ENCODE results near the gene TNFRSF6B. TPM values are rescaled to one million over a fixed set of nuclear protein-coding genes. Genes with fewer than 3 reads are reported as not detected.

Gene TNFRSF6B
- total RNA-seq, 1 experiment from 2014 or later: 1.9 TPM

DNA sequence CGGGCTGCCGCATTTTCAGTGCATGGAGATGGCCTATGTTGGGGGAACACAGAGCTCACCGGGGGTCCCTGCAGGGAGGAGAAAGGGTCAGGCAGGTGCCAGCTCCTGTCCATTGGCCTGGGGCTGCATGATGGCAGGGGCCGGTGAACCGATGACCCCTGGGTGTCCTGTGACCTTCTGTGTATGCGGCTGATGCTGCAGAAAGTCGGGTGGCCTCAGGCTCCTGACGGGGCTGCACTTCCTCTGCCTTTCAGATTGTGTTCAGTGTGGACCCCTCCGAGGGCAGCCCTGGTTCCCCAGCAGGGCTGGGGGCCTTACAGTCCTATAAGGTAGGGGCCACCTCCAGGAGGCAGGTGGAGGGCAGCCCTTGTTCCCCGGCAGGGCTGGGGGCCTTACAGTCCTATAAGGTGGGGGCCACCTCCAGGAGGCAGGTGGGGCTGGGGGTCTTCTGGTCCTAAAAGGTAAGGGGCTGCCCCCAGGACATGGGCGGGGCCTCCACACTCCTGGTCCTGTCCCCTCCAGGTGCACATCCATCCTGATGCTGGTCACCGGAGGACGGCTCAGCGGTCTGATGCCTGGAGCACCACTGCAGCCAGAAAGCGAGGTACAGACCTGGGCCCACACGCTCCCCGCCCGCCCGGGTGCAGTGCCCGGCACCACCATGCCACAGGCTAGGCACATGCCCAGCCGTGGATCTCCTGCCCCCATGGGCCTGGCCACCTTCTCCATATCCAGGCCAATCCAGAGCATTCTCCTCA lies 11.0 kb upstream of the TNFRSF6B start:
- Histone ChIP-seq H3K36me3 (peaks cover 56% of the 10 kb centered on the region), H3K27me3 (replicated peaks) (no peaks in the 10 kb centered on the region), H3K9me3 (replicated peaks) (no peaks in the 10 kb centered on the region), H3K27ac (no peak overlapping the region), H3K4me1 (replicated peaks) (peaks cover 23% of the 10 kb centered on the region), H3K4me3 (no peak overlapping the region)
- DNase-seq (ENCODE audit: low read depth in 1 of 2, low spot score in 2 of 2): no peak

DNA sequence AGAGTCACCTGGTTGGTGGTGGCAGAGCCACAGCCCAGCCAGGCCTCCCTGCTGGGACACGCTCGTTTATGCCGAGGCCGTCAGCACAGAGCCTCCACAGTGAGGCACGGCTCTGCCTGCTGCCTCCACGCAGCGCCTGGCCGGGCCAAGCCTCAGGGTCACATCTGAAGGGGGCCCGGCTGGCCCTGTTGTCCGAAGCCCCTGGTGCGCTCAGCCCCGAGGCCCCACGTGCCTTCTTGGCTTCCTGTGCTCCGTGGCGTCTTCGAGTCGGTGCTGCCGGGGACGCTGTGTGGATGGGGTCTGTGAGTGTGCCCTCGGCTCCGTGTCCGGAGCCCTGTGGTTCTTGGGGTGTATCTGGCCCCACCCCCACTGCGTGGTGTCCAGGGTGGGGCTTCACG lies 10.4 kb upstream of the TNFRSF6B start:
- no peak for DNase-seq (ENCODE audit: low read depth in 1 of 2, low spot score in 2 of 2)
- H3K27ac ChIP-seq: no peak overlapping the region
- H3K4me3 ChIP-seq: no peak overlapping the region
- peaks cover 52% of the 10 kb centered on the region for H3K36me3 ChIP-seq
- H3K9me3 ChIP-seq (replicated peaks): no peaks in the 10 kb centered on the region
- H3K27me3 ChIP-seq (replicated peaks): no peaks in the 10 kb centered on the region
- H3K4me1 ChIP-seq (replicated peaks): peaks cover 22% of the 10 kb centered on the region

DNA sequence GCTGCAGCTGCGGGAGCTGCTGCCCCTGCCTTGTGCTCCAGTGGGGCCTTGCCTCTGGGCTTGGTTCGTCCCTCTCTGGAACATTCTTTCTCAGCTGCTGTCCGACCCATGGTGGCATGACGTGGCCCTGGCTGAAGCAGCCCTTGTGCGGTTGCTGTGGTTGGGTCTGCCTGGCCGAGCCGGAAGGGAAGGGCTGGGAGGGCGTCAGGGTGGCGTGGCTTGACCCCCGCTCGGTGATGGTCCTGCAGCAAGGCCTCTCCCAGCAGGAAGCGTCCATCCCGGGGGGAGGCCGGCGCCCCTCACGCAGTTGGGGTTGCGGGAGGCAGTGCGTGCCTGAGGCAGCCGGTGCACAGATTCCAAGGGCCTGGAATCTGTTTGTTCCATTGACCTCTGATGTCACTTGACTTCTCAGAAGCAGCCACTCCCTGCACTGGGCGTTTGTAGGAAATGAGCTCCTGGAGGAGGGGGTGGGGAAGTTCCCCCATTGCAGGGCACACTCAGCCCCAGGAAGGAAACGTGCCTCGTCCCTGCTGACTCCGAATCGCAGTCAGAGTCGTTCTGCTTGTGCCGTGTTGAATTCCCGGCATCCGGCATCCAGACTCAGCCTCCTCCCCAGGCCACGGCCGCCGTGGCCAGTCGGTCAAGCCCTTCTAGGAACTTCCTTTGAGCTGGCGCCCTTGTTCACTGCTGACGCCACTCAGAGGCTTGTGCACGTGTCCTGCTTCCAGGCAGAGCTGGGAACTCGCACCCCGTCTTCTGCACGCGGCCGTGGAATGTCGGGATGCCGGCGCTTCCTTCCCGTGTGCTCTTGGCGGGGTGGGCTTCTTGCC lies 9.7 kb upstream of the TNFRSF6B start:
- Histone ChIP-seq H3K4me3 (no peak overlapping the region), H3K27ac (no peak overlapping the region), H3K4me1 (replicated peaks) (peaks cover 15% of the 10 kb centered on the region), H3K9me3 (replicated peaks) (no peaks in the 10 kb centered on the region), H3K36me3 (peaks cover 51% of the 10 kb centered on the region), H3K27me3 (replicated peaks) (no peaks in the 10 kb centered on the region)
- DNase-seq (ENCODE audit: low read depth in 1 of 2, low spot score in 2 of 2): no peak

DNA sequence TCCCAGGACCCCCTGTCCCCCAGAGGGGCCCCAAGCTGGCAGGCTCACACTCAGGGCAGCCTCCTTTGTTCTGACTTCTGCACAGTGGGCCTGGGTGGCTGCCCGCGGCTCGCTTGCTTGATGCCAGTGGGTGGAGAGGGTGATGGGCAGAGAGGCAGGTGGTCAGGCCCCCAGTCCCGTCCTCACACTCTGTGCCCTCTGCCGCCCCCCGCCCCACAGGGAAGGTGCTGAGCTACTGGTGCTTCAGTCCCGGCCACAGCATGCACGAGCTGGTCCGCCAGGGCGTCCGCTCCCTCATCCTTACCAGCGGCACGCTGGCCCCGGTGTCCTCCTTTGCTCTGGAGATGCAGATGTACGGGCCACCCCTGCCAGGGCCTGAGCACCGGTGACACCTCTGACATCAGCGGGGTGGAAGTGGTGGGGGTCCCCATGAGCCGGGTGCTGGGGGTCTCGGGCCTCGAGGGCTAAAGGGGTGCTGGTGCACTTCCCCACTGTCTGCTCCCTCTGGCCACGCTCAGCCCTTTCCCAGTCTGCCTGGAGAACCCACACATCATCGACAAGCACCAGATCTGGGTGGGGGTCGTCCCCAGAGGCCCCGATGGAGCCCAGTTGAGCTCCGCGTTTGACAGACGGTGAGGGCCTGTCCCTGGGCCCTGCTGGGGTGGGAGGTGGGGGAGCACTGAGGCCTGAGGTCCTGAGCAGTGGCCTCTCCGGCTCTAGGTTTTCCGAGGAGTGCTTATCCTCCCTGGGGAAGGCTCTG lies 8.9 kb upstream of the TNFRSF6B start:
- Histone ChIP-seq H3K4me1 (replicated peaks) (peaks cover 8% of the 10 kb centered on the region), H3K27ac (no peak overlapping the region), H3K36me3 (peaks cover 48% of the 10 kb centered on the region), H3K27me3 (replicated peaks) (no peaks in the 10 kb centered on the region), H3K9me3 (replicated peaks) (no peaks in the 10 kb centered on the region), H3K4me3 (no peak overlapping the region)
- no peak for DNase-seq (ENCODE audit: low read depth in 1 of 2, low spot score in 2 of 2)

DNA sequence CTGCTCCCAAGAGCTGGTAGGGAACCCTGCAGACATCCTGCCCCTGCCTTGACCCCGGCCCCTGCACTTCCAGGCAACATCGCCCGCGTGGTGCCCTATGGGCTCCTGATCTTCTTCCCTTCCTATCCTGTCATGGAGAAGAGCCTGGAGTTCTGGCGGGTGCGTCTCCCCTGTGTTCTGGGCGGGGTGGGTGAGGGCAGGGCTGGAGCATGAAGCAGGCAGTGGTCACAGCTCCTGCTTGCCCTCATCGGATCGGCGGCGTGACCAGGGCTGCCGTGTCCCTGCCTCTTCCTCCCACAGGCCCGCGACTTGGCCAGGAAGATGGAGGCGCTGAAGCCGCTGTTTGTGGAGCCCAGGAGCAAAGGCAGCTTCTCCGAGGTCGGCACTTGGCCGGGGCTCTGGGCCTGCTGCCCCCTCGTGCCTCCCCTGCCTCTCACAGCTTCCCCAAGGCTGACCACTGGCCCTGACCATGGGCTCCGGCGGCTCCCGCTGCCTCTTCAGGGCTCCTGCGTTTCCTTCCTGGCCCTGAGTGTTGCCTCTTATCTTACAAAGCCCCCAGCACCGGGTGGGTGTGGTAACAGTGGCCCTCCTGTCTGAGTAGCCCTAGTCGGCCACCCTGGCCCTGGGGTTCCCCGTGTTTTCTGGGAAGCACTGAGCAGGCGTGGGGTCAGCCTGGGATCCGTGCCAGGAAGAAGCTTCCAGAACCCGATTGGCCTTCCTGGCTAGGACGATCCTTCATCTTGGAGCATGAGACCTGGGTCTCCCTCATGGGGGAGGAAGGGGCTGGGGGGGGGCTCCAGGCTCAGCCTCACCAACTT lies 8.0 kb upstream of the TNFRSF6B start:
- no peaks in the 10 kb centered on the region; the same call in 1 of the 2 replicates for H3K4me1 ChIP-seq (replicated peaks)
- no peak for DNase-seq (ENCODE audit: low read depth in 1 of 2, low spot score in 2 of 2)
- no peaks in the 10 kb centered on the region for H3K27me3 ChIP-seq (replicated peaks)
- peaks cover 40% of the 10 kb centered on the region for H3K36me3 ChIP-seq
- no peak overlapping the region for H3K4me3 ChIP-seq
- no peaks in the 10 kb centered on the region for H3K9me3 ChIP-seq (replicated peaks)
- no peak overlapping the region for H3K27ac ChIP-seq

DNA sequence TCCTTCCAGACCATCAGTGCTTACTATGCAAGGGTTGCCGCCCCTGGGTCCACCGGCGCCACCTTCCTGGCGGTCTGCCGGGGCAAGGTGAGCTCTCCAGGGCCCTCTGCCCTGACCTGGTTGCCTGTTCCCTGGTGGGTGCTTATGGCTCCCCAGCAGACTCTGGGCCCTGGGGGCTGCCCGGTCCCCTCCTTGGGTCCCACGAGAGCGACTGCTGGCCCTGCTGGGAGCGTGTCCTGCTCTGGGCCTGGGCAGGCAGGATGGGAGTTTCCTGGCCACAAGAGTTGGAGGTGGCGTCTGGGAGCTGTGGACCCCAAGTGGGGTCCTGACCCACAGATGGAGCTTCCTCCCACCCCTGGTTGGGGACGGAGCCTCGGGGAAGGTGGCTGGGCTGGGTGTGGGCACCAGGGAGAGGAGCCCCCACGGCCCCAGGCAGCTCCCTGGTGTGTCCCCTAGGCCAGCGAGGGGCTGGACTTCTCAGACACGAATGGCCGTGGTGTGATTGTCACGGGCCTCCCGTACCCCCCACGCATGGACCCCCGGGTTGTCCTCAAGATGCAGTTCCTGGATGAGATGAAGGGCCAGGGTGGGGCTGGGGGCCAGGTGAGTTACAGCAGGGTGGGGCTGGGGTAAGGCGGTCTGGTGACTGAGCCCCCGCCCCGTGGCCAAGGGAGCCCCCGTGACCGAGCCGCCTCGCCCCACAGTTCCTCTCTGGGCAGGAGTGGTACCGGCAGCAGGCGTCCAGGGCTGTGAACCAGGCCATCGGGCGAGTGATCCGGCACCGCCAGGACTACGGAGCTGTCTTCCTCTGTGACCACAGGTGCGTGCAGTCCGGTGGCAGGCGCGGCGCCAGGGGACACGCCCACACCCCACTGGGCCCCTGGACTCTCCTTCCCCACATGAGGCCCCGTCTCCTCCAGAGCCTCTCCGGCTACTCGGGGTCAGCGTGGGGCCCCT lies 7.1 kb upstream of the TNFRSF6B start:
- Histone ChIP-seq H3K27me3 (replicated peaks) (no peaks in the 10 kb centered on the region), H3K36me3 (peaks cover 41% of the 10 kb centered on the region), H3K9me3 (replicated peaks) (no peaks in the 10 kb centered on the region), H3K4me3 (no peak overlapping the region), H3K4me1 (replicated peaks) (no peaks in the 10 kb centered on the region), H3K27ac (no peak overlapping the region)
- DNase-seq (ENCODE audit: low read depth in 1 of 2, low spot score in 2 of 2): no peak

DNA sequence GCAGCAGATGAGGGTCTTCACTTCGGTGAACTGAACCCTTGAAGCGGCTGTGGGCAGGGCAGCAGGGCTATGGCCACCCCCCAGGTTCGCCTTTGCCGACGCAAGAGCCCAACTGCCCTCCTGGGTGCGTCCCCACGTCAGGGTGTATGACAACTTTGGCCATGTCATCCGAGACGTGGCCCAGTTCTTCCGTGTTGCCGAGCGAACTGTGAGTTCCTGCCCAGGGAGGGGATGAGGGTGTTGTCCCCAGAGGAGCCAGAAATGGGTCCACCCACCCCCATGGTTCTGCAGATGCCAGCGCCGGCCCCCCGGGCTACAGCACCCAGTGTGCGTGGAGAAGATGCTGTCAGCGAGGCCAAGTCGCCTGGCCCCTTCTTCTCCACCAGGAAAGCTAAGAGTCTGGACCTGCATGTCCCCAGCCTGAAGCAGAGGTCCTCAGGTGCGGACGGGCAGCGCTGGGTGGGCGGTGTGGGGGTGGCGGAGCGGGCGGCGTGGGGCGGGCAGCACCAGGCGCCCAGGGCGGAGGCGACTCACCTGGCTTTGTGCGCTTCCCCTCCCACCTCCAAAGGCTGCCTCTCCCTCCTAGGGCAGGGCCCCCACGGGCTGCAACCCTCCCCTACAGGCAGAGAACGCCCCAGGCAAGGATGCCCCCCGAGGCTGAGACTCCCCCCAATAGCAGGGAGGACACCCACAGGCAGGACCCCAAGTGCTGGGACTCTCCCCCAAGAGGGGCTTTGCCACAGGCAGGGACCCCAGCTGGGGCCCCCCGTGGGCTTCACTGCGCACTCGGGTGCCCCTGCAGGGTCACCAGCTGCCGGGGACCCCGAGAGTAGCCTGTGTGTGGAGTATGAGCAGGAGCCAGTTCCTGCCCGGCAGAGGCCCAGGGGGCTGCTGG lies 6.2 kb upstream of the TNFRSF6B start:
- no peak for DNase-seq (ENCODE audit: low read depth in 1 of 2, low spot score in 2 of 2)
- H3K36me3 ChIP-seq: peaks cover 47% of the 10 kb centered on the region

DNA sequence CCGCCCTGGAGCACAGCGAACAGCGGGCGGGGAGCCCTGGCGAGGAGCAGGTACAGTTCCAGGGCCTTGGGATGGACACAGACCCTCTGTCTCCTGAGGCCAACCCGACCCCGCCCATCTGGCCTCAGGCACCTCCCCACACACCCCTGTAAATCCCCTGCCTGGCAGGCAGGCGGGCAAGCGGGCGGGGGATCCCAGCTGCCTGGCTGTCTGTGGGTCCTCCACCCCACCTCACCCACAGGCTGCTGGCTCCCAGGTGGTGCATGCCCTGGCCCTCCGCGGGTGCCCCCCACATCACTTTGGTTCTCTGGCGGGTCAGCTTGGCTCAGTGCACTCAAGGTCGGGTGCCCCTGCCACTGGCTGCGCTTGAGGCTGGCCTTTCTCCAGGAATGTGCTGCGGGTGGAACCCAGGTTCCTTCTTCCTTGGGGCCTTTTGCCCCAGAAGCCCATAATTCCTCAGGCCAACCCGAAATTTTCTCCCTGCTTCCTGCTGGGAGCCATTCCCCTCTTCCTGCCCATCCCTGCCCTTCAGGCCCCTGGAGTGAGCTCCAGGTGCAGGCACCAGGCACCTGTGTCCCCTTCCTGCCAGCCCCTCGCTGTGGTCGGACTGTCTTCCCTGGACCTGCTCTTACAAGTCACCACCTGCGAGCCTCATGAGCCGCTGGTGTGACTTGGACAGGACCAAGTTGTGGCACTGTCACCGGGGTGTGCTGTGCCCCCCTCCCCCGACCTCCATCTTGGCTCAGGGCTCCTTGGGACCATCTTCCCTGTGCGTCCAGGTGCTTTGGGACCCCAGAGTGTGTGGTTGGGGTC lies 5.3 kb upstream of the TNFRSF6B start:
- DNase-seq (ENCODE audit: low read depth in 1 of 2, low spot score in 2 of 2): no peak
- Histone ChIP-seq H3K27ac (no peak overlapping the region), H3K9me3 (replicated peaks) (no peaks in the 10 kb centered on the region), H3K27me3 (replicated peaks) (no peaks in the 10 kb centered on the region), H3K4me1 (replicated peaks) (no peaks in the 10 kb centered on the region), H3K4me3 (no peak overlapping the region), H3K36me3 (peaks cover 47% of the 10 kb centered on the region)

More for the DNA sequence above, 6.2 kb upstream of the TNFRSF6B start:
- no peaks in the 10 kb centered on the region for H3K4me1 ChIP-seq (replicated peaks)
- H3K4me3 ChIP-seq: no peak overlapping the region
- H3K27me3 ChIP-seq (replicated peaks): no peaks in the 10 kb centered on the region
- H3K27ac ChIP-seq: no peak overlapping the region
- H3K9me3 ChIP-seq (replicated peaks): no peaks in the 10 kb centered on the region

DNA sequence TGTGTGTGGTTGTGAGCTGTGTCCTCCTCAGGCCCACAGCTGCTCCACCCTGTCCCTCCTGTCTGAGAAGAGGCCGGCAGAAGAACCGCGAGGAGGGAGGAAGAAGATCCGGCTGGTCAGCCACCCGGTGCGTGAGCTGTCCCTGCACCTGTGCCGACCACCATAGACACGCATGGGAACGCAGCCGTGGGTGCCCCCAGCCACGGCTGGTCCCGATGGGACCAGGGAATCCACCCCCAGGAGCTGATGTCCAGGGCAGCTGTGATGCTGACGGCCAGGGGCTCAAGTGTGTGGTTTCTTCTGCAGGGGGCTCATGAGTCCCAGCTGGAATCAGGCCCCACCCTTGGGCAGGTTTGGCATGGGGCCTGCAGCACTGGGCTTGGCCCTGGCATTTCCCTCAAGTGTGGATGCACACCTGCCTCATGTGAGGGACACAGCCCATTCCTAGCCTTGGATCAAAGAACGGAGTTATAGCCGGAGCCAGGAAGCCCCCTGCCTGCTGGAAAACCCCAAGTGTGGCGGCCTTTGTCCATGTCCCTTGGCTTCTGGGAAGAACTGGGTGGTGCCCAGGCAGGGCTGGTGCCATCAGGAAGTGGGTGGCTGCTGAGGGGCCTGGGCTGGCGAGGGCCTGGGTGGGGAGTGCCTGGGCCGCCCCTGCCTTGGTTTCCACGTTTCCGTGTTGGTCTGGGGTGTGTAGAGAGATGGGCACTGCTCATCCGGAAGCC lies 4.6 kb upstream of the TNFRSF6B start:
- DNase-seq (ENCODE audit: low read depth in 1 of 2, low spot score in 2 of 2): no peak
- H3K27me3 ChIP-seq (replicated peaks): no peaks in the 10 kb centered on the region
- no peak overlapping the region for H3K27ac ChIP-seq
- H3K4me3 ChIP-seq: no peak overlapping the region
- peaks cover 46% of the 10 kb centered on the region for H3K36me3 ChIP-seq
- H3K9me3 ChIP-seq (replicated peaks): no peaks in the 10 kb centered on the region
- no peaks in the 10 kb centered on the region for H3K4me1 ChIP-seq (replicated peaks)

DNA sequence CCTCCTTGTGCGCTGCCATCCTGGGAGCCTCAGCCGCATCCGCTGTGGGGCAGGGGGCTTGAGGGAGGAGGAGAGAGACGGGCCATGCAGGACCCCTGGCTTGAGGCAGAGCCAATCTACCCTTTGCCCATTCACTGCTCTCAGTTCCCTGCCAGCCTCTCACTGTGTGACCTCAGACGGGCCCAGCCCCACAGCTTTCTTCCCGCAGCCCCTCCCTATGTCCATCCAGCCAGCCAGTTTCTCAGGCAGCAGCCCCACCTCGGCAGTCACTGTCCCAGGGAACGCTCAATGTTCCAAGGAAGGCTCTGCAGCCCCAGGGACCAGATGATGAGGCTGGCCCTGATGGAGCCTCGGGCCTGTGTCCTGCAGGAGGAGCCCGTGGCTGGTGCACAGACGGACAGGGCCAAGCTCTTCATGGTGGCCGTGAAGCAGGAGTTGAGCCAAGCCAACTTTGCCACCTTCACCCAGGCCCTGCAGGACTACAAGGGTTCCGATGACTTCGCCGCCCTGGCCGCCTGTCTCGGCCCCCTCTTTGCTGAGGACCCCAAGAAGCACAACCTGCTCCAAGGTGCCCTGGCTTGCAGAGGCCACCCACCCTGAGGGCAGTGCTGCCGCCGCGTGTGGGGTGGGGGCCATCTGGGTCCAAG lies 3.9 kb upstream of the TNFRSF6B start:
- no peak for DNase-seq (ENCODE audit: low read depth in 1 of 2, low spot score in 2 of 2)
- Histone ChIP-seq H3K27me3 (replicated peaks) (no peaks in the 10 kb centered on the region), H3K27ac (no peak overlapping the region)

More for the DNA sequence above, 3.9 kb upstream of the TNFRSF6B start:
- Histone ChIP-seq H3K36me3 (peaks cover 50% of the 10 kb centered on the region), H3K9me3 (replicated peaks) (no peaks in the 10 kb centered on the region), H3K4me3 (no peak overlapping the region), H3K4me1 (replicated peaks) (peaks cover 3% of the 10 kb centered on the region; the same call in 1 of the 2 replicates)
